ENCODE results near the gene MRTFA.
A peak's percentile ranks its signal among the peaks of the same experiment; 100 is the strongest.

MRTFA gene

DNA sequence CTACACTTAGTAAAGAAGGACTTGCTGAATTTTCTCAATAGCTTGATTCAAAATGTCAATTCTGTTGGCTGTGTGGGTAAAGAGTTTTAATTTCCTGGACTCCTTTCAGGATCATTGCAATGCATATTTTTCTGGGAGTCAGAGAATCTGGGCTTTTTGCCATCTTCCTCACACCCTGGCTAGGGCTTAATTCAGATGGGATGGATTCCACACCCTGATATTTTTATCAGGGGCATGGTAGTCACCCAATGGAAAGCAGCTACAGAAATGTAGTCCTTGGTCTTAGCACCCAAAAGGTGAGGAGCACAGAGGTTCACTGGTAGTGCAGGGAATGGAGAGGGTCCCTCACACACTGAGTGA, 186.9 kb downstream of the MRTFA start:
- no peak for DNase-seq

DNA sequence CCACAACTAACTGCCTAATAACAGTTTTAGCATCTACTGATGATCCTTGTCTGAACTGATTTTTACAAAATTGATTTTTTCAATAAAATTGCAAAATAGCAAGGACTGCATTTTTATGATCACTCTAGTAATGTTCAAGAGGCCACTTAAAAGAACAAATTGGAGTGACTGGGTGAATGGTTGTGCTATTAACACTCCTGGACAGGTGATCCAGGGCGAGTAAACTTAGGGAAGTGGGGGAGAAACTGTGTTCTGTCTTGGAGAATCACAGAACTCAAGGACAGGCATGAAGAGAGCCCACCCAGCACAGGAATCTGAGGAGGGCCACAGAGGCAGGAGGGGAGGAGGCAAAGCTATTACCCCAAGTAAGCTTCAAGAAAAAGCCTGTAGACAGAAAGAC, 190.3 kb downstream of the MRTFA start:
- no peak for DNase-seq

DNA sequence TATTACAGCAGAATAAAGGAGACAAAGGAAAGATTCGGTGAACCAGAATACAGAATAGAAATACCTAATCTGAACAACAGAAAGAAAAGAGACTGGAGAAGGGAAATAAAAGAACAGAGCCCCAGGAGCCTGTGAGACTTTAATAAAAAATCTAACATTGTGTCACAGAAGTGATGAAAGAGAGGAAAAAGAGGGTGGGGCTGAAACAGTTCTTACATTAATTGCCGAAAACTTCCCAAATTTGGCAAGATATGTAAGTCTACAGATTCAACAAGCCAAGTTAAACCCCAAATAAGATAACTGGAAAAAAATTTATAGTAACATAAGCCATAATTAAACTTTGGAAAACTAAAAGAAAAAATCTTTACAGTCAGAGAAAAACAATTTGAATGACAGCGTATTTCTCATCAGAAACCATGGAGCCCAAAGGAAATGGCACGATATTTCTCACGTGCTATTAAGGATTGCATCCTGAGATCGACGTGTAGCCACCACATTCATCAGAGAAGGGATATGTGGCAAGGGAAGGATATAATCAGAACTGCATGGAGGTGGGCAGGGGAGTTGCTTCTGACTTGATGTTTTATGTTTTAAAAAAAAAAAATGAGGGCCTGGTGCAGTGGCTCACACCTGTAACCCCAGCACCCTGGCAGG, 192.2 kb downstream of the MRTFA start:
- DNase-seq: no peak

GRCh38 chr22:40443732-40444131, 192.8 kb downstream of the MRTFA start:
- DNase-seq: no peak

GRCh38 chr22:40441761-40442390, 194.6 kb downstream of the MRTFA start:
- no peak for DNase-seq

GRCh38 chr22:40436505-40437431, 199.8 kb downstream of the MRTFA start:
- peak; percentile 12 for DNase-seq

GRCh38 chr22:40434745-40435144, 201.8 kb downstream of the MRTFA start:
- DNase-seq: no peak

DNA sequence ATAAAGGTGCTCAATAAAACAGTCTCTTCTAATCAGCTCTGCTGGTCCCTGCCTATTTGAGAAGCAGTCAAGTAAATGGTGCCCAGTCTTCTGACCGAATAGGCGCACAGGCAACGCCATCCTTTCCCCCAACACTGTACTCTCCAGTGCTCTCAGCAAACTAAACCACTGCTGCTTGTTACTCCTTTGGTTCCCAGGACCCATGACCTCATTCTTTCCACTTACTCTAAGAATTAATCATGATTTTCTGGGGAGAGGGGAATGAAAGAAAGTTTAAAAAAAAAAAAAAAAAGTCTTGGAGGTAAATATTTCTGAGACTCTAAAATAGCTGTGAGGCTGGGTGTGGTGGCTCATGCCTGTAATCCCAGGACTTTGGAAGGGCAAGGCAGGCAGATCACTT, 202.4 kb downstream of the MRTFA start:
- no peak for DNase-seq

- no peak for DNase-seq
Measured at GRCh38 chr22:40433416-40434090, 203.0 kb downstream of the MRTFA start.

DNA sequence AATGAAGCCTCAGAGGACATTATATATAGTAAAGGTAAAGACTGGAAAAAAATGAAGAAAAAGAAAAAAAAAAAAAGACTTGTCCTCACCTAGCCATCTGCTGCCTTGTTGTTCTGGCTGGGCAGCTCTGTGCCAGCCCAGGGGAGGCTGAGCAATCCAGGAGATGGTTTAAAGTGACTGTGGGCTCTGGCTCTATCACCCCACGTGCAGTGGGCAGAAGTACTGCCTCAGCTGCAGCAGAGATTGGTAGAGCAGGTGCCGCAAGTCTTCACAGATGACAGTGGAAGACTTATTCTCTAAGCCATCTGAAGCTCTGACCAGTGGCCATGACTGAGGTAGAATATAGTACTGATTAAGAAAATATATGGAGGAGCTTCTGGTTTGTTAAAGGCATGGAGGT, 203.9 kb downstream of the MRTFA start:
- DNase-seq: no peak

DNA sequence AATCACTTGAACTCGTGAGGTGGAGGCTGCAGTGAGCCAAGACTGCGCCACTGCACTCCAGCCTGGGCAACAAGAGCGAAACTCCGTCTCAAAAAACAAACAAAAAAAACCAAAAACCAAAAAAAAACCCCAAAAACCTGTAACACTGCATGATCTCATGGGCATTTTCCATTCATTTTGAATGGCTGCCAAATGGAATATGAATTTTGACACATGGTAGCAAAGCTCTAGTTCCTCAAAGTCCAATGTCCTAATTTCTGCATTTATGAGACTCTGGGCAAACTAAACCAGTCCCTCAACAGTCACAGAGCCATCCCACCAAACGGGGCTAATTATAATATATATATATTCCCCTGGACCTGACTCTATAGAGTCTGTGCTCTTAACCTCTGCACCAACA, 204.4 kb downstream of the MRTFA start:
- no peak for DNase-seq

DNA sequence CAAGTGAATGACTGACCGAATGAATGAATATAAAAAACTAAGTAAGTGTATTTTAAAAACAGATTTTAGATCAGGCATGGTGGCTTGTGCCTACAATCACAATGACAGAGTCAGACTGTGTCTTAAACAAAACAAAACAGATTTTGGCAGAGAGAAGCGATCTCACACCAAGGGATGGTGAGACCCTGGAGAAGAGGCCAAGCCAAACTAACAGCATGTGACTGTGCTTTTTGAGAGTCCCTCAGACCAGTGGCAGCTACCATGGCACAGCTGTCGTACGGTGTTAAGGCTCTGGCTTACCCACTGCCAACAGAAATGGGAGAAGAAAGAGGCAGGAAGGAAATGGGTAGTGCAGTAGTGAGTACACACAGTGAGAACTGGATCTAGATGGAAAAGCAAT, 205.5 kb downstream of the MRTFA start:
- no peak for DNase-seq

GRCh38 chr22:40429481-40429880, 207.0 kb downstream of the MRTFA start:
- DNase-seq: no peak

DNA sequence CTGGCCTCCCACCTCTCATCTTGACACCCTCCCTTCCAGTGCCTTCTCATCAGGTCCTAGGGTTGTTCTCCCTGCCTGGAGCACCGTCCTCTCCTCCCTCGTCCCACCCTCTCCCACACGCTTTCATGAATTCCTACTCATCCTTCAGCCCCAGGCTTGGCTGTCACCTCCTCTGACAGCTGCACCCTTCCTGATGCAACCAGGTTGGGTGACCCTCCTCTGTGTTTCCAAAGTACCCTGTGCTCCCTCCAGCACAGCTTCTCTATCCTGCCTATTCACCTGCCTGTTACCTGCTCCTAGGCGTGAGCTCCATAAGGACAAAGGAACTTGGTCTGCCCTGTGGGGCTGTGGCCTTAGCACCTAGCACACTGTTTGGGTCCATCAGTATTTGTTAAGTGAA, 207.7 kb downstream of the MRTFA start:
- DNase-seq: no peak

DNA sequence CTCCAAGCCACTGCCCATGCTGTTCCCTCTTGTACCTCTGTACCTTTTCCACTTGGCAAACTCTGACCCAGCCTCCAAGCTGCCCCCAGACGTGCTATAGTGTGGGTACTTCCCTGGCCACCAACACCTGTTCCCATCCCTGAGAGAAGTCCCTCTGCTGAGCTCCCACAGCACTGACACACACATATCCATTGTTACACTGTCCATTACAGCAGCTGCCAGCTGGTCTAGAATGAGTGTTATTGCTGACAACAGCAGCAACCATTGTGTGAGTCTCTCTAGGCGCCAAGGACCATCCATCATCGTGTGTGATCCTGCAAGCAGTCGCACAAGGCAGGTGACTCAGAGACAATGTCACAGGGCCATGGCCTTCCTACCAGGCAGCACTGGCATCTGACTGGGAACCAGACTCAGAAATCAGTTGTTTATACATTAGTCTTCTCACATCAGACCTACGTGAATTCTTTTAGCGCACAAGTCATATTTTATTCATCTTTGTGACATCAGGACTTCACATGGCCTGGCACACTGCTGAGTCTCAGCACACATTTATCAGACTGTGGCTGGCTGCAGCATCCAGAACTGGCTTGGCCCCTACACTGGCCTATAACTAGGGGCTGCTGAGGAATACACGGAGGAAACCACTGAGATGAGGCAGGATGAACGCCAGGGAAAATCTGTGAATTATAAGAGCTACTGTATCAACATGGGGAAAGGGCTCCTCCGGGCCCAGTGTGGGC, 209.8 kb downstream of the MRTFA start:
- DNase-seq: no peak

DNA sequence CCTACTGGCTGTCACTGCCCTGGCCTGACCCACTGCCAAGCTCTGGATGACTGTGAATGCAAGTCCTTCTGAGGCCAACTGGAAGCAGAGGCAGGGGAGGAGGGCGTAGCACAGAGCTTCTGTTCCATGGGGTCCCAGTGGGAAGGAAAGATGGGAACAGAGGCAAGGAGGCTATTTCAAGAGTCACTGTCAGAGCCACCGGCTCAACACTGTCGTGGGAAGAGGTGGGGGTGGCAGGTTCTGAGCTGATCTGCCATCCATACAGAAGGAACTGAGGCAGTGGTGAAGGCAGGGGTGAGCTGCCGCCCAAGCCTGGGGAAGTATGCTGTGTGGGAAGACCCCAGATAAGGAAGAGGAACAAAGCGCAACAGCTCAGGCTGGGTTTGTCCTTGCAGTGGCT, 211.4 kb downstream of the MRTFA start:
- no peak for DNase-seq

DNA sequence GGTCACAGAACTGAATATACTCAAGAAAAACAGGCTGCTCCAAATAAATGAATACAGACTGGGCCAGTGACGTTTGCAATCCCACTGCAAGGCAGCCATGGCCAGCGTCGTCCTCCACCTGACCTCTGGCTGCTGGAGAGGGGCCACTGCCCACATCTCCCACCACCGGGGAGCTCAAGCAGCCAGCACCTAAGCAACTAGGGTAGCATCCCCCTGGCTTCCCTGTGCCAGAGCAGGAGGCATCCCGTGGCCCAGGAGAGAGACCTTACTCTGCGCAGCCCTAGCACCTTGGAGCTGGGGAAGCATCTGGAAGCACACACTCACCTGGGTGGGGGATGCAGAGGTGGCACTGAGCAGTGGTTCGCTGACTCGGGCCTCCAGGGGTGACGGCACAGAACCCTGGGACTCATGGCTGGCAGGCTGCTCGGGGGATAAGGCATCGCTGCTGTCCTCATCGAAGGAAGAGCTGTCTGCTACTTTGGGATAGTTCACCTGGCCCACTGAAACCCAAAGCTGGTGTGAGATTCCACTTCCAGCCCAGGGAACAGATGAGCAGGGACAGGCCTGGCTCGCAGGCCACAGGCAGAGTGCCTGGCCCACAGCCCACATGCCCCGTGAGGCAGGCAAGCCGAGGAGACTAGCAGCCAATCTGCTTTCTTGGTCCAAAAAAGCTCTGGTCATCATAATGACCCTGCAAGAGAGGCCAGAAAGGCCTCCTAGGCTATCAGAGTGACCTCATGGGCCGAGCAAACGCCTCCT, 212.5 kb downstream of the MRTFA start:
- DNase-seq: no peak

DNA sequence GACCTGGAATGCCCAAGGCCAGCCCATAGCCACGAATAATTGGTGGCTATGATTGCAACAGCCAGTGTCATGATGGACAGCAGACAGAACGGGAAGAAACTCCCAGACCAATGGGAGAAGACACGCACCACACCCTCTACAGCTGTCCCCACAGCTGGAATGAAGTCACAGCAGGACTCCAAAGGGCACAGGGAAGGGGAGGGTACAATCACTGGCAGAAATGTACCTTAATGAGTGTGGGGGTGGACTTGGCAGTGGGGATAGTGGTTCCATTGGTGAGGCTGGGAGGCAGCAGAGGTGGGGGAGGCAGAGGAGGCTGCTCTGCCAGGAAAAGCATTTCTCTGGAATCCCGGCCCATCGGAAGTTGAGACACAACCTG, 213.2 kb downstream of the MRTFA start:
- no peak for DNase-seq

DNA sequence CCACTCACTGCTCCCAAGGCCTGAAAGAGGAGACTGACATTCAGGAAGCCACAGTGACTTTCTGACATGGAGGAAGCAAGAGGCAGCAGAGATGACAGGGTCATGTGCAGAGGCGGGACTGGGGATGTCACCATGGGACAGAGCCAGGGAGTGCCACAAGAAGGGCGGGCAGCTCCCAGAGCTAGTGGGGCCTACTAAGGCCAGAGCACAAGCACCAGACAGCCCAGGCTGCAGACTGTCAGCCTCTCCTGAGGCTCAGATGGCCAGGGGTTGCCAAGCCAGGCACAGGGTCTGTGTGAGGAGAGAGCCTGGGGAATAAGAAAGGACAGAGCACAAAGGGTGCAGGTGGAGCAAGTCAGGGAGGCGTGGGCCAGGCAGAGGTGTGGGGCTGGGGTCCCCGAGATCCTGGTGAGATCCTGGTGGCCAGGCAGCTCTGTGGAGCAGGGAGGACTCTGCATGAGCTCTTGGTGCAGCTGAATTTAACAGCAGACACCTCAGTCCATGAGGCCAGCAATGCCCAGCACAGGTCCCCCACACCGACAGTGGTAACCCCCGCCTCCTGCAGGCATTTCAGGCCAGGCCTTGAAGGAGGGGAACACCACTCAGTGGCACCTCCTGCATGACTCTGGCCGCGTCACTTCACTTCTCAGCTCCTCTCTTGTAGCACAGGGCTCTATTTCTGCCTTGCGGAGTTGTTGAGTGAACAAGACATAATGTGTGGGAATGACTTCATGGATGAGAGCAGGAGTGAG, 213.8 kb downstream of the MRTFA start:
- DNase-seq: no peak

DNA sequence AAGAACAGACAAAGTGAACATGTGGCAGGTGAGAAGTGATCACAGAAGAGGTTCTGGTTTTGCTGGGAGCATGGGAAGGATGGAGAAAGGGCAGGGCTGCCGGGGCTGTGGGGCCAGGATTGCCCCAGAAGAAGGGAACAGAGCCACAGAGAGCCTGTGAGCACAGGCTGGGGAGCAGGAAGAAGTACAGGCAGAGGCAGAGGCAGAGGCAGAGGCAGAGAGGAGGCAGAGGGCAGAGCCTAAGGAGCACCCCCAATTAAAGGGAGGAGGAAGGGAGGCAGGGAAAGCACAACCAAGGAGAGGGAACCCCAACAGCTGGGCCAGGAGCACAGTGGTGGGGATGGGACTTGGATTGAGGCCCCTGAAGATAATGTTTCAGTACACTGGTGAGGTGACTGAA, 214.6 kb downstream of the MRTFA start:
- DNase-seq: no peak

- DNase-seq: no peak
Measured at GRCh38 chr22:40421082-40421350, 215.5 kb downstream of the MRTFA start.
